T follicular helper cell (primary cell): ENCODE results near the gene FLG2.
"Not testable (repeated sequence)": the region's sequence is repeated elsewhere in the genome, so short reads cannot be mapped to it uniquely, and the experiment has no call there.

Experiments
- DNase-seq: peaks from one replicate; pipeline ENCODE4 v3.0.0-alpha.2; 2020; ENCODE audit warnings: low read depth

Gene FLG2

DNA sequence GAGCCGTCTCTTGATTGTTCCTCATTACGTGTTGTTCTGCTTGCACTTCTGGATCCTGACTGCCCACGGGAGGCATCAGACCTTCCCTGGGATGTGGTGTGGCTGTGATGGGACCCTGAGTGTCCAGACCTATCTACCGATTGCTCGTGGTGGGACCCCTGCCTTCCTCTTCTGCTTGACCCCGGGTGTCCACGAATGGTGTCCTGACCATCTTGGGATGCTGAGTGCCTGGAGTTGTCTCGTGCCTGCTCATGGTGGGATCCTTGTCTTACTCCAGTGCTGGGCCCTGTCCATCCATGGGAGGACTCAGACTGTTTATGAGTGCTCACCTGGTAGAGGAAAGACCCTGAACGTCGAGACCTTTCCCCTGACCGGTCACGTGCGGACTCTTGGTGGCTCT, 47.6 kb downstream of the FLG2 start:
- DNase-seq: not testable (repeated sequence)

DNA sequence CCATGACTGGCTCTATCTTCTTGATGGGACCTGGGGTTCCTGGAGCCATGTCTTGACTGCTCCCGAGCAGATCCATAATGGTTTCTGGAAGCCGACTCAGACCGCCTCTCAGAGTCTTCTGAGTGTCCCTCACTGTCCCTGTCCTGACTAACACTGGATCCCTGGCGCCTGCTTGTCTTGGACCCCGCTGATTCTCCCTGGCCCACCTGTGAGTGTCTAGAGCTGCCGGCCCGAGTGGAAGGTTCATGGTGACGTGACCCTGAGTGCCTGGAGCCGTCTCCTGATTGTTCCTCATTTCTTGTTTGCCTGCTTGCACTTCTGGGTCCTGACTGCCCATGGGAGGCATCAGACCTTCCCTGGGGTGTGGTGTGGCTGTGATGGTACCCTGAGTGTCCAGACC, 49.9 kb downstream of the FLG2 start:
- no peak for DNase-seq

DNA sequence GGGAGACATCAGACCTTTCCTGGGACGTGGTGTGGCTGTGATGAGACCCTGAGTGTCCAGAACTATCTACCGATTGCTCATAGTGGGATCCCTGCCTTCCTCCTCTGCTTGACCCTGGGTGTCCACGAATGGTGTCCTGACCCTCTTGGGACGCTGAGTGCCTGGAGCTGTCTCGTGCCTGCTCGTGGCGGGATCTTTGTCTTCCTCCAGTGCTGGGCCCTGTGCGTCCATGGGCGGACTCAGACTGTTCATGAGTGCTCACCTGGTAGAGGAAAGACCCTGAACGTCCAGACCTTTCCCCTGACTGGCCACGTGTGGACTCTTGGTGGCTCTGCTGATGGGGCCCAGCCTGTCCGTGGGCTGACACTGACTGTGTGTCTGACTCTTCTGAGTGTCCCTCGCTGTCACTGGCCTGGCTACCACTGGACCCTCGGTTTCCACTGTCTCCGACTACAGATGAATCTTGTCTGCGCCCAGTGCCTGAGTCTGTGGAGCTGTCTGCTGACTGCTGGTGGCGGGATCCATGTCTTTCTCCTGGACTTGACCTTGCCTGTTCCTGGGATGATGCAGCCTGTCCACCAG, 50.4 kb downstream of the FLG2 start:
- DNase-seq: not testable (repeated sequence)

DNA sequence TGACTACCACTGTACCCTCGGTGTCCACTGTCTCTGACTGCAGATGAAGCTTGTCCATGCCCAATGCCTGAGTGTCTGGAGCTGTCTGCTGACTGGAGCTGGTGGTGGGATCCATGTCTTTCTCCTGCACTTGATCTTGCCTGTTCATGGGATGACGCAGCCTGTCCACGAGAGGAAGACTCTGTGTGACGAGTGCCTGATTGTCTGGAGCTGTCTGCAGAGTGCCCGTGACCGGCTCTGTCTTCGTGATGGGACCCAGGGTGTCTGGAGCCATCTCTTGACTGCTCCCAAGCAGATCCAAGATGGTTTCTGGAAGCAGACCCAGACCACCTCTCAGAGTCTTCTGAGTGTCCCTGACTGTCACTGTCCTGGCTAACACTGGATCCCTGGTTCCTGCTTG, 51.0 kb downstream of the FLG2 start:
- not testable (repeated sequence) for DNase-seq

DNA sequence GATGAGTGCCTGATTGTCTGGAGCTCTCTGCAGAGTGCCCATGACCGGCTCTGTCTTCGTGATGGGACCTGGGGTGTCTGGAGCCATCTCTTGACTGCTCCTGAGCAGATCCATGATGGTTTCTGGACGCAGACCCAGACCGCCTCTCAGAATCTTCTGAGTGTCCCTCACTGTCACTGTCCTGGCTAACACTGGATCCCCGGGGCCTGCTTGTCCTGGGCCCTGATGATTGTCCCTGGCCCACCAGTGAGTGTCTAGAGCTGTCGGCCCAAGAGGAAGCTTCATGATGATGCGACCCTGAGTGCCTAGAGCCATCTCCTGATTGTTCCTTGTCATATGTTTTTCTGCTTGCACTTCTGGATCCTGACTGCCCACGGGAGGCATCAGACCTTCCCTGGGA, 51.8 kb downstream of the FLG2 start:
- DNase-seq: not testable (repeated sequence)

DNA sequence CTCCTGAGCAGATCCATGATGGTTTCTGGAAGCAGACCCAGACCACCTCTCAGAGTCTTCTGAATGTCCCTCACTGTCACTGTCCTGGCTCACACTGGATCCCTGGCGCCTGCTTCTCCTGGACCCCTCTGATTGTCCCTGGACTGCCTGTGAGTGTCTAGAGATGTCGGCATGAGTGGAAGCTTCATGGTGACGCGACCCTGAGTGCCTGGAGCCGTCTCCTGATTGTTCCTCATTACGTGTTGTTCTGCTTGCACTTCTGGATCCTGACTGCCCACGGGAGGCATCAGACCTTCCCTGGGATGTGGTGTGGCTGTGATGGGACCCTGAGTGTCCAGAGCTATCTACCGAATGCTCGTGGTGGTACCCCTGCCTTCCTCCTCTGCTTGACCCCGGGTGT, 53.7 kb downstream of the FLG2 start:
- not testable (repeated sequence) for DNase-seq

- DNase-seq: not testable (repeated sequence)
Measured at GRCh38 chr1:152304773-152305172, 55.0 kb downstream of the FLG2 start.

DNA sequence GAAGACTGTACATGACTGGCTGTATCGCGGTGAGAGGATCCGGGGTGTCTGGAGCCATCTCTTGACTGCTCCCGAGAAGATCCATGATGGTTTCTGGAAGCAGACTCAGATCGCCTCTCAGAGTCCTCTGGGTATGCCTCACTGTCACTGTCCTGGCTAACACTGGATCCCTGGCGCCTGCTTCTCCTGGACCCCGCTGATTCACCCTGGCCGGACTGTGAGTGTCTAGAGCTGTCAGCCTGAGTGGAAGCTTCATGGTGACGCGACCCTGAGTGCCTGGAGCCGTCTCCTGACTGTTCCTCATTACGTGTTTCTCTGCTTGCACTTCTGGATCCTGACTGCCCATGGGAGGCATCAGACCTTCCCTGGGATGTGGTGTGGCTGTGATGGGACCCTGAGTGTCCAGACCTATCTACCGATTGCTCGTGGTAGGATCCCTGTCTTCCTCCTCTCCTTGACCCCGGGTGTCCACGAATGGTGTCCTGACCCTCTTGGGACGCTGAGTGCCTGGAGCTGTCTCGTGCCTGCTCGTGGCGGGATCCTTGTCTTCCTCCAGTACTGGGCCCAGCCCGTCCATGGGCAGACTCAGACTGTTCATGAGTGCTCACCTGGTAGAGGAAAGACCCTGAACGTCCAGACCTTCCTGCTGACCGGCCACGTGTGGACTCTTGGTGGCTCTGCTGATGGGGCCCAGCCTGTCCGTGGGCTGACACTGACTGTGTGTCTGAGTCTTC, 56.5 kb downstream of the FLG2 start:
- not testable (repeated sequence) for DNase-seq
